Activated gamma-delta T cell (primary cell): ENCODE data around the gene IFIT3.

Experiments used
- DNase-seq: peaks from one replicate; lab custom pipeline; 2025; lab: John Stamatoyannopoulos, UW

Gene IFIT3

GRCh38 chr10:89360157-89360556 lies 32.4 kb downstream of the IFIT3 start:
- no peak for DNase-seq

GRCh38 chr10:89362929-89363328 lies 35.1 kb downstream of the IFIT3 start:
- no peak for DNase-seq

GRCh38 chr10:89363729-89364442 lies 36.1 kb downstream of the IFIT3 start:
- no peak for DNase-seq

GRCh38 chr10:89364531-89364930 lies 36.7 kb downstream of the IFIT3 start:
- DNase-seq, result no peak

- DNase-seq, result no peak
Observed at GRCh38 chr10:89367529-89367928, 39.7 kb downstream of the IFIT3 start.

- no peak for DNase-seq
Observed at GRCh38 chr10:89368129-89368528, 40.3 kb downstream of the IFIT3 start.

GRCh38 chr10:89369156-89370105 lies 41.6 kb downstream of the IFIT3 start:
- DNase-seq, result no peak

- DNase-seq, result no peak
Observed at GRCh38 chr10:89371079-89371478, 43.3 kb downstream of the IFIT3 start.

GRCh38 chr10:89371987-89372386 lies 44.2 kb downstream of the IFIT3 start:
- no peak for DNase-seq

GRCh38 chr10:89373916-89374711 lies 46.3 kb downstream of the IFIT3 start:
- no peak for DNase-seq

- DNase-seq, result no peak
Observed at GRCh38 chr10:89374713-89375141, 46.9 kb downstream of the IFIT3 start.

GRCh38 chr10:89377705-89378637 lies 50.2 kb downstream of the IFIT3 start, which contains the start of gene IFIT1B:
Gene IFIT1B (plus strand): TSS chr10:89378056. CDS start chr10:89378136, 80 bp downstream.
- no peak for DNase-seq

GRCh38 chr10:89379103-89379502 lies 51.3 kb downstream of the IFIT3 start:
- DNase-seq, result no peak

- no peak for DNase-seq
Observed at GRCh38 chr10:89382757-89383156, 55.0 kb downstream of the IFIT3 start.

GRCh38 chr10:89384474-89385340 lies 56.9 kb downstream of the IFIT3 start:
- no peak for DNase-seq

- DNase-seq, result no peak
Observed at GRCh38 chr10:89388806-89389205, 61.0 kb downstream of the IFIT3 start.

- DNase-seq, result no peak
Observed at GRCh38 chr10:89389254-89389653, 61.5 kb downstream of the IFIT3 start.
